AG04449 (cell line): ENCODE results near the gene PLCL1.

Experiments used
- CTCF ChIA-PET: fragments of 350-600 bp; formaldehyde crosslinking; extraction: SDS; loops from one replicate; lab custom pipeline; 2021; ENCODE audit warnings: antibody characterized with exemption; lab: Yijun Ruan, JAX
- POLR2A ChIA-PET: fragments of 400-600, 350-600 bp; formaldehyde crosslinking; extraction: SDS; loops from one replicate; lab custom pipeline; 2020; ENCODE audit warnings: antibody characterized with exemption, inconsistent platforms; lab: Yijun Ruan, JAX
- DNase-seq: peaks from one replicate; pipeline ENCODE4 v3.0.0-alpha.2; 2010; ENCODE audit warnings: low read depth, low spot score
- H3K4me3 ChIP-seq: 2 replicates; pipeline ENCODE4 v1.5.1; 2011; ENCODE audit warnings: low read depth, mild to moderate bottlenecking, control low read depth, low read length
- TF ChIP-seq, protein P1 (sequence below): IDR thresholded peaks from one replicate; pipeline ENCODE4 v1.5.1; 2011; ENCODE audit warnings: mild to moderate bottlenecking, moderate library complexity, low read length, control low read depth, inconsistent platforms; ENCODE audit not compliant: insufficient read depth; ENCODE audit errors: missing control alignments

Gene PLCL1

DNA sequence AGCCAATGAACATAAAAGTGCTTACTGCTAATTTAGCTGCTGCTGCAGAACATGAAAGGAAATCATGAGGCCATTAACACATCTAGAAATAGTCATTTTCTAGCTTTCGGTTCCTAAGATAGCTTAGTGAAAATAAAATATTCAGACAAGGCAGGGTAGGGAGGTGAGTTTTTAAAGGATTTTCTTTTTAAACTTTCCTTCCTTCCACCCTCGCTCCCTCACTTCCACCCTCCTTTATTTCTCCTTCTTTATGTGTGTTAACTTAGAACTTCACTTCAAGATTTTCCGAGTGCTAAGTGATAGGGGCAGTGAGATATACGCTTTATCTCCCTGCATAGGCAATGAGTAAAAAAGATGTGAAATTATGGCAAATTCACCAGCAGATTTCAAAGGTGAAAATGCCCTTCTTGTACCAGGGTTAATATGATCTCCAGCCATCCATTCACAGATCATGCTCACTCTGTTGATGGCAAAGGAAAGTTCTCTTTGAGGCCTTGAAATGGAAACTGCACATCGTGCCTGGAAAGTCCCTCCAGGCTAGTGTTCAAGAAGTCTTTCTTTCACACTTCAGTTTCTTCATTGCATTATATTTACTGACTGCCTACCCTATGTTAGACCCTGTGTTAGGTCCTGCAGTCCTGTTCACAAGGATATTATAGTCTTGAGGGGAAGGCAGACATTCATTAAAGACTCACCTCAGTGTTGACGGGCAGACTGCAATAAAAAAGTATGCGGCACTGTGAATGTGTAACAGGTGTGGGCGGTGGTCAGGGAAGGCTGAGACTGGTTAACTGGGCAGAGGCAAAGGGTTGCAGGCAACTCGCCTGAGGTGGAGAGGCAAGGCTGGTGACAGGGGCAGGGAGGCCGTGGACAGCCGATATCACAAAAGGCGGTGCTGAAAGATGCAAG is 200.8 kb downstream of the PLCL1 start:
- ChIA-PET POLR2A (no interaction called here), CTCF (no interaction called here)
- no peak overlapping the region for H3K4me3 ChIP-seq
- DNase-seq, result no peak
- TF ChIP-seq, protein P1, sequence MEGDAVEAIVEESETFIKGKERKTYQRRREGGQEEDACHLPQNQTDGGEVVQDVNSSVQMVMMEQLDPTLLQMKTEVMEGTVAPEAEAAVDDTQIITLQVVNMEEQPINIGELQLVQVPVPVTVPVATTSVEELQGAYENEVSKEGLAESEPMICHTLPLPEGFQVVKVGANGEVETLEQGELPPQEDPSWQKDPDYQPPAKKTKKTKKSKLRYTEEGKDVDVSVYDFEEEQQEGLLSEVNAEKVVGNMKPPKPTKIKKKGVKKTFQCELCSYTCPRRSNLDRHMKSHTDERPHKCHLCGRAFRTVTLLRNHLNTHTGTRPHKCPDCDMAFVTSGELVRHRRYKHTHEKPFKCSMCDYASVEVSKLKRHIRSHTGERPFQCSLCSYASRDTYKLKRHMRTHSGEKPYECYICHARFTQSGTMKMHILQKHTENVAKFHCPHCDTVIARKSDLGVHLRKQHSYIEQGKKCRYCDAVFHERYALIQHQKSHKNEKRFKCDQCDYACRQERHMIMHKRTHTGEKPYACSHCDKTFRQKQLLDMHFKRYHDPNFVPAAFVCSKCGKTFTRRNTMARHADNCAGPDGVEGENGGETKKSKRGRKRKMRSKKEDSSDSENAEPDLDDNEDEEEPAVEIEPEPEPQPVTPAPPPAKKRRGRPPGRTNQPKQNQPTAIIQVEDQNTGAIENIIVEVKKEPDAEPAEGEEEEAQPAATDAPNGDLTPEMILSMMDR, result no peak

GRCh38 chr2:198006733-198007132 is 202.3 kb downstream of the PLCL1 start:
- CTCF ChIA-PET, result no interaction called here
- POLR2A ChIA-PET, result no interaction called here

GRCh38 chr2:198008230-198008629 is 203.8 kb downstream of the PLCL1 start:
- ChIA-PET CTCF (no interaction called here), POLR2A (no interaction called here)
- TF ChIP-seq, protein P1, result no peak
- H3K4me3 ChIP-seq, result no peak overlapping the region
- DNase-seq, result no peak

More at GRCh38 chr2:198006733-198007132, 202.3 kb downstream of the PLCL1 start:
- TF ChIP-seq, protein P1, result no peak
- H3K4me3 ChIP-seq, result no peak overlapping the region
- no peak for DNase-seq

- DNase-seq, result no peak
- no peak overlapping the region for H3K4me3 ChIP-seq
- ChIA-PET CTCF (no interaction called here), POLR2A (no interaction called here)
- TF ChIP-seq, protein P1, result no peak
Observed at GRCh38 chr2:198012025-198012424, 207.6 kb downstream of the PLCL1 start.

- CTCF ChIA-PET, result no interaction called here
Observed at GRCh38 chr2:198016243-198016642, 211.8 kb downstream of the PLCL1 start.

DNA sequence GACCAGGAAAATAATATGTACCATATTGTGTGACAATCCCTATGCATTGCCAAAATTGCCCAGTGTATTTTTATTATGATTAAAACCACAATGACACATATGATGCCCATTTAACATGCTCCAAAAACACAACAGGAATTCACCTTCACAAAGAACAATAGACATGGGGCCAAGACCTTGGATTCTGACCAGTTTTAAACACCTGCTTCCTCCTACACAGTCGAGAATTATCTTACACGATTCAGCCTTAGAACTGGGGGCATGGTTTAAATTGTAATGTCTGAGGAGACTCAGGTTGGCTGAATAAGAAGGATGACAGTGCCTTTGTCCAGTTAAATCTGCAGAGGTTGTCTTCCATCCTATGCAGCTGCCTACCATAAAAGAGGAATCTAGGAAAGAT is 212.7 kb downstream of the PLCL1 start:
- CTCF ChIA-PET, result no interaction called here
- no peak overlapping the region for H3K4me3 ChIP-seq
- no peak for DNase-seq
- TF ChIP-seq, protein P1, result no peak
- POLR2A ChIA-PET, result no interaction called here

More at GRCh38 chr2:198016243-198016642, 211.8 kb downstream of the PLCL1 start:
- no peak overlapping the region for H3K4me3 ChIP-seq
- POLR2A ChIA-PET, result no interaction called here
- no peak for DNase-seq
- TF ChIP-seq, protein P1, result no peak
